ENCODE data around the gene TMEM255A.

Gene TMEM255A

GRCh38 chrX:120264341-120264740 is 46.9 kb downstream of the TMEM255A start:
- TF ChIP-seq MAX (IDR thresholded peaks at IDR 0.05; ENCODE audit: low read depth, low read length) (no peak), CTCF (IDR thresholded peaks at IDR 0.05; ENCODE audit: low read depth, low read length) (no peak), MYC (IDR thresholded peaks at IDR 0.05; ENCODE audit: low read depth, low read length) (no peak)
- no peak for DNase-seq (ENCODE audit: low read depth)
- H3K4me3 ChIP-seq (ENCODE audit: low read depth, low read length): no peak overlapping the region

GRCh38 chrX:120262859-120263708 is 48.2 kb downstream of the TMEM255A start:
- peak; percentile 24 for DNase-seq (ENCODE audit: low read depth)
- no peak overlapping the region for H3K4me3 ChIP-seq (ENCODE audit: low read depth, low read length)
- TF ChIP-seq POLR2A (IDR thresholded peaks at IDR 0.05; ENCODE audit: extremely low read depth, insufficient read length): no peak
- no peak for TF ChIP-seq CTCF (IDR thresholded peaks at IDR 0.05; ENCODE audit: low read depth, low read length)
- no peak for TF ChIP-seq MAX (IDR thresholded peaks at IDR 0.05; ENCODE audit: low read depth, low read length)
- no peak for TF ChIP-seq MYC (IDR thresholded peaks at IDR 0.05; ENCODE audit: low read depth, low read length)

- no peak for DNase-seq (ENCODE audit: low read depth)
- H3K4me3 ChIP-seq (ENCODE audit: low read depth, low read length): no peak overlapping the region
- TF ChIP-seq MYC (IDR thresholded peaks at IDR 0.05; ENCODE audit: low read depth, low read length) (no peak), MAX (IDR thresholded peaks at IDR 0.05; ENCODE audit: low read depth, low read length) (no peak), POLR2A (IDR thresholded peaks at IDR 0.05; ENCODE audit: extremely low read depth, insufficient read length) (no peak), CTCF (IDR thresholded peaks at IDR 0.05; ENCODE audit: low read depth, low read length) (no peak)
Observed at GRCh38 chrX:120260369-120260768, 50.9 kb downstream of the TMEM255A start.

- DNase-seq (ENCODE audit: low read depth): no peak
- TF ChIP-seq MYC (IDR thresholded peaks at IDR 0.05; ENCODE audit: low read depth, low read length): no peak
- H3K4me3 ChIP-seq (ENCODE audit: low read depth, low read length): no peak overlapping the region
Observed at GRCh38 chrX:120253784-120254183, 57.5 kb downstream of the TMEM255A start.

- TF ChIP-seq CTCF (IDR thresholded peaks at IDR 0.05; ENCODE audit: low read depth, low read length) (no peak), MYC (IDR thresholded peaks at IDR 0.05; ENCODE audit: low read depth, low read length) (peak; percentile 42; the same call in 1 of the 2 replicates), POLR2A (IDR thresholded peaks at IDR 0.05; ENCODE audit: extremely low read depth, insufficient read length) (no peak), MAX (IDR thresholded peaks at IDR 0.05; ENCODE audit: low read depth, low read length) (peak; percentile 72; the same call in 1 of the 2 replicates)
- DNase-seq (ENCODE audit: low read depth): peak; percentile 67
- H3K4me3 ChIP-seq (ENCODE audit: low read depth, low read length): peak overlapping the region; percentile 93
Observed at GRCh38 chrX:120251471-120252011, 59.7 kb downstream of the TMEM255A start.

- TF ChIP-seq MYC (IDR thresholded peaks at IDR 0.05; ENCODE audit: low read depth, low read length) (no peak; the same call in none of the 2 replicates), MAX (IDR thresholded peaks at IDR 0.05; ENCODE audit: low read depth, low read length) (peak; percentile 39; the same call in 1 of the 2 replicates), POLR2A (IDR thresholded peaks at IDR 0.05; ENCODE audit: extremely low read depth, insufficient read length) (no peak), CTCF (IDR thresholded peaks at IDR 0.05; ENCODE audit: low read depth, low read length) (peak; percentile 44)
- peak; percentile 96 for DNase-seq (ENCODE audit: low read depth)
- H3K4me3 ChIP-seq (ENCODE audit: low read depth, low read length): peak within 1 kb of the TSS; percentile 93
Observed at GRCh38 chrX:120250522-120251271, 60.6 kb downstream of the TMEM255A start, which contains the start of gene ZBTB33. TSS of gene ZBTB33 (plus strand) at chrX:120250812. CDS start at chrX:120253416, 2,604 bp downstream.

Measured in NB4 (cell line).